ENCODE results near the gene ARRDC3. TPM values are rescaled to one million over a fixed set of nuclear protein-coding genes. Genes with fewer than 3 reads are reported as not detected.
"Not testable (repeated sequence)": the region's sequence is repeated elsewhere in the genome, so short reads cannot be mapped to it uniquely, and the experiment has no call there.

ARRDC3 gene
- total RNA-seq, 2 donors from 2014 or later: 30.5 to 60.7 TPM

GRCh38 chr5:91357012-91357634 lies 26.0 kb downstream of the ARRDC3 start:
- Mint-ChIP-seq H3K27me3 (ENCODE audit: insufficient read depth) (no peaks in the 10 kb centered on the region), H3K4me3 (no peak overlapping the region), H3K27ac (no peak overlapping the region), H3K36me3 (ENCODE audit: low read depth) (no peaks in the 10 kb centered on the region), H3K4me1 (peaks cover 7% of the 10 kb centered on the region), H3K9me3 (no peaks in the 10 kb centered on the region)
- no peak overlapping the region for H3K9ac ChIP-seq (ENCODE audit: extremely low read depth, low read length, poor library complexity, severe bottlenecking)
- no peak for DNase-seq
- H3K36me3 ChIP-seq (ENCODE audit: control insufficient read depth, insufficient read depth, low read length): no peaks in the 10 kb centered on the region
- peaks cover 7% of the 10 kb centered on the region for H3K9me3 ChIP-seq (ENCODE audit: control insufficient read depth, low read length)
- no peaks in the 10 kb centered on the region for H3K27me3 ChIP-seq (ENCODE audit: control insufficient read depth, insufficient read depth, low read length, poor library complexity, severe bottlenecking)
- no peak overlapping the region for H3K27ac ChIP-seq (ENCODE audit: low read depth, low read length)
- no peak overlapping the region for H3K4me3 ChIP-seq (ENCODE audit: low read length)
- 81 to 86% methylated on average over 5 to 7 of the region's 8 CpGs for WGBS, 2 experiments (ENCODE audit: insufficient coverage in 1 of 2, insufficient read length in 1 of 2)
- no peaks in the 10 kb centered on the region for H3K4me1 ChIP-seq (ENCODE audit: control insufficient read depth, insufficient read depth, low read length)
- no peak for TF ChIP-seq CTCF (conservative IDR thresholded peaks at IDR 0.05)

- not testable (repeated sequence) for H3K27ac ChIP-seq (ENCODE audit: low read depth, low read length); H3K4me3 ChIP-seq (ENCODE audit: low read length); H3K9me3 Mint-ChIP-seq; H3K4me3 Mint-ChIP-seq; H3K27me3 ChIP-seq (ENCODE audit: control insufficient read depth, insufficient read depth, low read length, poor library complexity, severe bottlenecking); H3K4me1 Mint-ChIP-seq; H3K4me1 ChIP-seq (ENCODE audit: control insufficient read depth, insufficient read depth, low read length); H3K27me3 Mint-ChIP-seq (ENCODE audit: insufficient read depth); H3K27ac Mint-ChIP-seq; H3K36me3 ChIP-seq (ENCODE audit: control insufficient read depth, insufficient read depth, low read length); H3K9me3 ChIP-seq (ENCODE audit: control insufficient read depth, low read length); H3K36me3 Mint-ChIP-seq (ENCODE audit: low read depth); DNase-seq; H3K9ac ChIP-seq (ENCODE audit: extremely low read depth, low read length, poor library complexity, severe bottlenecking)
- 67 to 92% methylated on average over 1 to 4 of the region's 4 CpGs for WGBS, 2 experiments (ENCODE audit: insufficient coverage in 1 of 2, insufficient read length in 1 of 2)
These were observed 28.2 kb downstream of the ARRDC3 start for GRCh38 chr5:91354867-91355266.

- Mint-ChIP-seq H3K9me3 (peaks cover 4% of the 10 kb centered on the region), H3K36me3 (ENCODE audit: low read depth) (no peaks in the 10 kb centered on the region), H3K4me3 (no peak overlapping the region), H3K27me3 (ENCODE audit: insufficient read depth) (no peaks in the 10 kb centered on the region), H3K4me1 (peaks cover 7% of the 10 kb centered on the region), H3K27ac (no peak overlapping the region)
- WGBS, 2 experiments (ENCODE audit: insufficient coverage in 1 of 2, insufficient read length in 1 of 2): 86 to 89% methylated on average over 6 to 9 of the region's 9 CpGs
- TF ChIP-seq CTCF (conservative IDR thresholded peaks at IDR 0.05): no peak
- Histone ChIP-seq H3K4me3 (ENCODE audit: low read length) (no peak overlapping the region), H3K9me3 (ENCODE audit: control insufficient read depth, low read length) (no peaks in the 10 kb centered on the region), H3K27ac (ENCODE audit: low read depth, low read length) (no peak overlapping the region), H3K9ac (ENCODE audit: extremely low read depth, low read length, poor library complexity, severe bottlenecking) (no peak overlapping the region), H3K27me3 (ENCODE audit: control insufficient read depth, insufficient read depth, low read length, poor library complexity, severe bottlenecking) (no peaks in the 10 kb centered on the region), H3K36me3 (ENCODE audit: control insufficient read depth, insufficient read depth, low read length) (no peaks in the 10 kb centered on the region), H3K4me1 (ENCODE audit: control insufficient read depth, insufficient read depth, low read length) (no peaks in the 10 kb centered on the region)
- DNase-seq: no peak
These were observed 30.1 kb downstream of the ARRDC3 start for GRCh38 chr5:91352831-91353695.

All from endodermal cell (in vitro differentiated cells).